Measurements from ENCODE around the gene CDH11. TPM values are rescaled to one million over a fixed set of nuclear protein-coding genes. Genes with fewer than 3 reads are reported as not detected.

Gene CDH11
- total RNA-seq, 1 experiment from 2014 or later = 113 TPM

GRCh38 chr16:64957246-64957645 is 164.6 kb downstream of the CDH11 start:
- Histone ChIP-seq H3K27ac (no peak overlapping the region), H3K36me3 (no peaks in the 10 kb centered on the region), H3K9me3 (replicated peaks) (no peaks in the 10 kb centered on the region), H3K27me3 (replicated peaks) (no peaks in the 10 kb centered on the region), H3K4me3 (no peak overlapping the region), H3K4me1 (replicated peaks) (peaks cover 6% of the 10 kb centered on the region)
- DNase-seq (ENCODE audit: low read depth in 1 of 2, low spot score in 2 of 2) = no peak

GRCh38 chr16:64952177-64952576 is 169.7 kb downstream of the CDH11 start:
- Histone ChIP-seq H3K27ac (no peak overlapping the region; the same call in 1 of the 2 replicates), H3K4me1 (replicated peaks) (peaks cover 16% of the 10 kb centered on the region), H3K27me3 (replicated peaks) (no peaks in the 10 kb centered on the region), H3K36me3 (peaks cover 19% of the 10 kb centered on the region), H3K9me3 (replicated peaks) (no peaks in the 10 kb centered on the region), H3K4me3 (no peak overlapping the region)
- DNase-seq (ENCODE audit: low read depth in 1 of 2, low spot score in 2 of 2) = peak in 1 of 2 experiments; percentile 72

- Histone ChIP-seq H3K36me3 (peaks cover 22% of the 10 kb centered on the region), H3K4me3 (no peak overlapping the region), H3K27me3 (replicated peaks) (no peaks in the 10 kb centered on the region), H3K9me3 (replicated peaks) (no peaks in the 10 kb centered on the region), H3K4me1 (replicated peaks) (peaks cover 16% of the 10 kb centered on the region), H3K27ac (no peak overlapping the region)
- no peak for DNase-seq (ENCODE audit: low read depth in 1 of 2, low spot score in 2 of 2)
Observed at GRCh38 chr16:64951193-64951592, 170.7 kb downstream of the CDH11 start.

GRCh38 chr16:64950731-64951130 is 171.1 kb downstream of the CDH11 start:
- Histone ChIP-seq H3K27me3 (replicated peaks) (no peaks in the 10 kb centered on the region), H3K4me3 (no peak overlapping the region), H3K4me1 (replicated peaks) (peaks cover 16% of the 10 kb centered on the region), H3K27ac (no peak overlapping the region), H3K36me3 (peaks cover 22% of the 10 kb centered on the region), H3K9me3 (replicated peaks) (no peaks in the 10 kb centered on the region)
- DNase-seq (ENCODE audit: low read depth in 1 of 2, low spot score in 2 of 2) = no peak

GRCh38 chr16:64950262-64950661 is 171.6 kb downstream of the CDH11 start:
- Histone ChIP-seq H3K36me3 (peaks cover 22% of the 10 kb centered on the region), H3K27me3 (replicated peaks) (no peaks in the 10 kb centered on the region), H3K4me1 (replicated peaks) (peaks cover 16% of the 10 kb centered on the region), H3K4me3 (no peak overlapping the region), H3K9me3 (replicated peaks) (no peaks in the 10 kb centered on the region), H3K27ac (no peak overlapping the region)
- no peak for DNase-seq (ENCODE audit: low read depth in 1 of 2, low spot score in 2 of 2)

- H3K4me3 ChIP-seq = no peak overlapping the region
- H3K9me3 ChIP-seq (replicated peaks) = no peaks in the 10 kb centered on the region
- peaks cover 16% of the 10 kb centered on the region for H3K4me1 ChIP-seq (replicated peaks)
- no peaks in the 10 kb centered on the region for H3K27me3 ChIP-seq (replicated peaks)
- no peak for DNase-seq (ENCODE audit: low read depth in 1 of 2, low spot score in 2 of 2)
- H3K36me3 ChIP-seq = peaks cover 22% of the 10 kb centered on the region
- H3K27ac ChIP-seq = no peak overlapping the region
Observed at GRCh38 chr16:64948056-64948455, 173.8 kb downstream of the CDH11 start.

- H3K27me3 ChIP-seq (replicated peaks) = no peaks in the 10 kb centered on the region
- DNase-seq (ENCODE audit: low read depth in 1 of 2, low spot score in 2 of 2) = no peak
- H3K36me3 ChIP-seq = peaks cover 22% of the 10 kb centered on the region
Observed at GRCh38 chr16:64947651-64948050, 174.2 kb downstream of the CDH11 start.

GRCh38 chr16:64933885-64934284 is 188.0 kb downstream of the CDH11 start:
- Histone ChIP-seq H3K27me3 (replicated peaks) (no peaks in the 10 kb centered on the region), H3K27ac (no peak overlapping the region), H3K4me1 (replicated peaks) (no peaks in the 10 kb centered on the region), H3K4me3 (no peak overlapping the region), H3K9me3 (replicated peaks) (no peaks in the 10 kb centered on the region), H3K36me3 (no peaks in the 10 kb centered on the region)
- no peak for DNase-seq (ENCODE audit: low read depth in 1 of 2, low spot score in 2 of 2)

More at GRCh38 chr16:64947651-64948050, 174.2 kb downstream of the CDH11 start:
- no peak overlapping the region for H3K27ac ChIP-seq
- no peak overlapping the region for H3K4me3 ChIP-seq
- no peaks in the 10 kb centered on the region for H3K9me3 ChIP-seq (replicated peaks)
- peaks cover 14% of the 10 kb centered on the region for H3K4me1 ChIP-seq (replicated peaks)

- H3K27ac ChIP-seq = no peak overlapping the region
- no peak for DNase-seq (ENCODE audit: low read depth in 1 of 2, low spot score in 2 of 2)
- no peaks in the 10 kb centered on the region for H3K4me1 ChIP-seq (replicated peaks)
- H3K36me3 ChIP-seq = no peaks in the 10 kb centered on the region
- H3K9me3 ChIP-seq (replicated peaks) = no peaks in the 10 kb centered on the region
- no peaks in the 10 kb centered on the region for H3K27me3 ChIP-seq (replicated peaks)
- no peak overlapping the region for H3K4me3 ChIP-seq
Observed at GRCh38 chr16:64926476-64926875, 195.4 kb downstream of the CDH11 start.

- Histone ChIP-seq H3K4me1 (replicated peaks) (peaks cover 3% of the 10 kb centered on the region; the same call in 1 of the 2 replicates), H3K36me3 (no peaks in the 10 kb centered on the region), H3K4me3 (no peak overlapping the region), H3K27ac (no peak overlapping the region), H3K9me3 (replicated peaks) (no peaks in the 10 kb centered on the region), H3K27me3 (replicated peaks) (no peaks in the 10 kb centered on the region)
- no peak for DNase-seq (ENCODE audit: low read depth in 1 of 2, low spot score in 2 of 2)
Observed at GRCh38 chr16:64925166-64925565, 196.7 kb downstream of the CDH11 start.

GRCh38 chr16:64924086-64924485 is 197.8 kb downstream of the CDH11 start:
- Histone ChIP-seq H3K27me3 (replicated peaks) (no peaks in the 10 kb centered on the region), H3K4me1 (replicated peaks) (peaks cover 9% of the 10 kb centered on the region; the same call in 1 of the 2 replicates), H3K36me3 (no peaks in the 10 kb centered on the region), H3K4me3 (no peak overlapping the region), H3K27ac (no peak overlapping the region), H3K9me3 (replicated peaks) (no peaks in the 10 kb centered on the region)
- no peak for DNase-seq (ENCODE audit: low read depth in 1 of 2, low spot score in 2 of 2)

GRCh38 chr16:64919929-64920607 is 201.8 kb downstream of the CDH11 start:
- no peak overlapping the region for H3K27ac ChIP-seq
- H3K36me3 ChIP-seq = no peaks in the 10 kb centered on the region
- H3K4me1 ChIP-seq (replicated peaks) = peaks cover 9% of the 10 kb centered on the region; the same call in 1 of the 2 replicates
- no peak for DNase-seq (ENCODE audit: low read depth in 1 of 2, low spot score in 2 of 2)
- H3K9me3 ChIP-seq (replicated peaks) = no peaks in the 10 kb centered on the region
- no peaks in the 10 kb centered on the region for H3K27me3 ChIP-seq (replicated peaks)
- no peak overlapping the region for H3K4me3 ChIP-seq

- Histone ChIP-seq H3K4me3 (no peak overlapping the region), H3K27ac (no peak overlapping the region), H3K9me3 (replicated peaks) (no peaks in the 10 kb centered on the region), H3K36me3 (no peaks in the 10 kb centered on the region), H3K4me1 (replicated peaks) (peaks cover 9% of the 10 kb centered on the region; the same call in 1 of the 2 replicates), H3K27me3 (replicated peaks) (no peaks in the 10 kb centered on the region)
- DNase-seq (ENCODE audit: low read depth in 1 of 2, low spot score in 2 of 2) = no peak
Observed at GRCh38 chr16:64919141-64919540, 202.7 kb downstream of the CDH11 start.

GRCh38 chr16:64916051-64916450 is 205.8 kb downstream of the CDH11 start:
- DNase-seq (ENCODE audit: low read depth in 1 of 2, low spot score in 2 of 2) = no peak
- H3K27ac ChIP-seq = no peak overlapping the region
- no peaks in the 10 kb centered on the region for H3K36me3 ChIP-seq
- peaks cover 9% of the 10 kb centered on the region; the same call in 1 of the 2 replicates for H3K4me1 ChIP-seq (replicated peaks)
- H3K9me3 ChIP-seq (replicated peaks) = no peaks in the 10 kb centered on the region
- no peak overlapping the region for H3K4me3 ChIP-seq
- no peaks in the 10 kb centered on the region for H3K27me3 ChIP-seq (replicated peaks)

GRCh38 chr16:64910356-64910755 is 211.5 kb downstream of the CDH11 start:
- no peaks in the 10 kb centered on the region; the same call in 1 of the 2 replicates for H3K4me1 ChIP-seq (replicated peaks)
- H3K27ac ChIP-seq = no peak overlapping the region
- H3K9me3 ChIP-seq (replicated peaks) = no peaks in the 10 kb centered on the region
- H3K27me3 ChIP-seq (replicated peaks) = no peaks in the 10 kb centered on the region
- DNase-seq (ENCODE audit: low read depth in 1 of 2, low spot score in 2 of 2) = peak; percentile 30 to 49
- H3K4me3 ChIP-seq = no peak overlapping the region
- no peaks in the 10 kb centered on the region for H3K36me3 ChIP-seq
